Natural killer cell (primary cell): ENCODE data around the gene TYSND1. TPM values are rescaled to one million over a fixed set of nuclear protein-coding genes. Genes with fewer than 3 reads are reported as not detected.

ENCODE experiments used
- ATAC-seq, 3 donors: fragments of 150-1000 bp in 2 of 3; fragments of 200-7000 bp in 1 of 3; cut with Tn5 transposase; 1 replicate in 1 of 3; 2 replicates in 2 of 3; pipeline ENCODE4 v1.10.0; 2021; ENCODE audit warnings: mild to moderate bottlenecking in 2 of 3, moderate library complexity in 2 of 3
- DNase-seq, 2 donors: peaks; one replicate each; pipeline versions ENCODE4 v3.0.0 to v3.0.0-alpha.2; 2013 to 2021; ENCODE audit warnings: mixed read lengths in 1 of 2
- H3K27ac ChIP-seq: one replicate; pipeline ENCODE4 v1.5.1; 2013; ENCODE audit warnings: mild to moderate bottlenecking, low read length
- H3K27me3 ChIP-seq: one replicate; pipeline ENCODE4 v1.6.1; 2013; ENCODE audit warnings: low read length; ENCODE audit not compliant: control insufficient read depth, insufficient read depth
- H3K36me3 ChIP-seq: one replicate; pipeline ENCODE4 v1.6.1; 2013; ENCODE audit warnings: low read length; ENCODE audit not compliant: control insufficient read depth, insufficient read depth
- H3K4me1 ChIP-seq: one replicate; pipeline ENCODE4 v1.6.1; 2013; ENCODE audit warnings: low read length; ENCODE audit not compliant: control insufficient read depth, insufficient read depth
- H3K4me3 ChIP-seq: one replicate; pipeline ENCODE4 v1.5.1; 2013; ENCODE audit warnings: low read length
- H3K9me3 ChIP-seq: one replicate; pipeline ENCODE4 v1.6.1; 2013; ENCODE audit warnings: low read length; ENCODE audit not compliant: control insufficient read depth, insufficient read depth
- H3K27ac Mint-ChIP-seq, 2 donors: one replicate each; pipeline ENCODE4 v1.8.0; 2022; ENCODE audit warnings: mild to moderate bottlenecking in 2 of 2, mixed read lengths in 2 of 2, moderate library complexity in 1 of 2
- H3K27me3 Mint-ChIP-seq, 2 donors: one replicate each; pipeline ENCODE4 v1.8.0; 2022; ENCODE audit warnings: low read depth in 2 of 2, mixed read lengths in 2 of 2
- H3K36me3 Mint-ChIP-seq: one replicate; pipeline ENCODE4 v1.8.0; 2022; ENCODE audit warnings: mixed read lengths
- H3K4me1 Mint-ChIP-seq, 2 donors: one replicate each; pipeline ENCODE4 v1.8.0; 2022; ENCODE audit warnings: mixed read lengths in 2 of 2
- H3K4me3 Mint-ChIP-seq: one replicate; pipeline ENCODE4 v1.8.0; 2022; ENCODE audit warnings: mild to moderate bottlenecking, moderate library complexity, mixed read lengths
- H3K9me3 Mint-ChIP-seq, 2 donors: one replicate each; pipeline ENCODE4 v1.8.0; 2022; ENCODE audit warnings: mixed read lengths in 2 of 2
- CTCF ChIP-seq: fragments of 200-600 bp; IDR thresholded peaks from one replicate; pipeline ENCODE4 v1.8.0; 2022; ENCODE audit warnings: antibody characterized with exemption
- WGBS: methylation state at CpG from one replicate; pipeline ENCODE4 v1.1.7; 2013; ENCODE audit warnings: missing lambda C conversion rate; ENCODE audit not compliant: insufficient coverage; 5-methylcytosine and 5-hydroxymethylcytosine counted together
- intact Hi-C: fragments of 100-400 bp; cut with micrococcal nuclease; formaldehyde crosslinking; loops from one replicate; pipeline ENCODE4 v1.14.2; 2022
- total RNA-seq, 4 donors: library from RNA; stranded (reverse); fragments of 120-200 nt in 1 of 4; gene quantifications; one replicate each; pipeline versions ENCODE4 v1.2.3 to v1.2.4, GENCODE V29; 2013 to 2022

The TYSND1 gene
- total RNA-seq, 3 donors from 2014 or later (not counting 1 experiment from before 2014, with no cell fraction given), result 12.0 to 17.9 (median 12.4) TPM

DNA sequence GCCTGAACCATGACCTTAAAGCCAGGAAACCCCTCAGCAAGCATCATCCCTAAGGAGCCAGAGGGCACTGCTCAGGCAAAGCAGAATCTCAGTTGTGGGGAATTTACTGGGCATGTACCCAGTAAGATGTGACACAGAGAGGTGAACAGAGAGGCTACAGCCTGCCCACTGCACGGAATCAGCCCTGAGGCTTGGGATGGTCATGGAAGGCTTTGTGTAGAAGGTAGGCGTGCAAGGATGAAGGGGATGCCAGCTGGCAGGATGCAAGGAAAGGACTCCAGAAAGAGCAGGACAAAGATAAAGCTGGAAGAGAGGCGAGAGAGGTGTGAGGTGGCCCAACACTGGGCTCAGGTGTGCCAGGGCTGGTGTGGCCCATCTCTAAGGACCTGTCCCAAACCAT, 11.5 kb downstream of the TYSND1 start:
- Mint-ChIP-seq H3K27me3 (no peaks in the 10 kb centered on the region), H3K4me3 (no peak overlapping the region), H3K9me3 (no peaks in the 10 kb centered on the region), H3K36me3 (no peaks in the 10 kb centered on the region), H3K27ac (no peak overlapping the region), H3K4me1 (peaks cover 29 to 45% of the 10 kb centered on the region in 2 donors)
- H3K4me3 ChIP-seq, result no peak overlapping the region
- TF ChIP-seq CTCF, result no peak
- H3K4me1 ChIP-seq, result peaks cover 20% of the 10 kb centered on the region
- no peaks in the 10 kb centered on the region for H3K27me3 ChIP-seq
- intact Hi-C loops, result no loop called here
- DNase-seq, result no peak
- peaks cover 4% of the 10 kb centered on the region for H3K36me3 ChIP-seq
- 93% methylated on average over 3 of the region's 3 CpGs for WGBS
- ATAC-seq, result no peak
- H3K9me3 ChIP-seq, result no peaks in the 10 kb centered on the region
- H3K27ac ChIP-seq, result no peak overlapping the region

- Histone ChIP-seq H3K4me3 (peak within 1 kb of the TSS; percentile 63), H3K4me1 (peaks cover 20% of the 10 kb centered on the region), H3K27ac (no peak within 1 kb of the TSS), H3K27me3 (no peaks in the 10 kb centered on the region), H3K36me3 (no peaks in the 10 kb centered on the region), H3K9me3 (no peaks in the 10 kb centered on the region)
- H3K27ac Mint-ChIP-seq, result peak within 1 kb of the TSS; percentile 69 to 83
- TF ChIP-seq CTCF, result no peak
- WGBS, result 10% methylated on average over 80 of the region's 80 CpGs
- peaks cover 24 to 38% of the 10 kb centered on the region in 2 donors for H3K4me1 Mint-ChIP-seq
- ATAC-seq (peak; percentile 54 to 90 (median 87)), DNase-seq (peak; percentile 33 to 65)
- peak within 1 kb of the TSS; percentile 95 for H3K4me3 Mint-ChIP-seq
- H3K9me3 Mint-ChIP-seq, result no peaks in the 10 kb centered on the region
- no peaks in the 10 kb centered on the region for H3K27me3 Mint-ChIP-seq
- no peaks in the 10 kb centered on the region for H3K36me3 Mint-ChIP-seq
- intact Hi-C loops, result no loop called here
Observed at GRCh38 chr10:70132098-70133029, 14.1 kb downstream of the TYSND1 start, which contains the start of gene AIFM2. Gene AIFM2, minus strand, starts transcription at chr10:70132825. Its CDS starts 8,741 bp downstream, at chr10:70124084.

- Mint-ChIP-seq H3K27ac (peak overlapping the region in 1 of 2 donors; percentile 83), H3K4me1 (peaks cover 16 to 30% of the 10 kb centered on the region in 2 donors), H3K36me3 (no peaks in the 10 kb centered on the region), H3K4me3 (peak overlapping the region; percentile 83), H3K9me3 (no peaks in the 10 kb centered on the region), H3K27me3 (no peaks in the 10 kb centered on the region)
- ATAC-seq, result no peak
- Histone ChIP-seq H3K9me3 (no peaks in the 10 kb centered on the region), H3K36me3 (no peaks in the 10 kb centered on the region), H3K27ac (no peak overlapping the region), H3K4me1 (peaks cover 20% of the 10 kb centered on the region), H3K27me3 (no peaks in the 10 kb centered on the region), H3K4me3 (no peak overlapping the region)
- intact Hi-C loops, result no loop called here
- WGBS, result 97% methylated on average over 4 of the region's 4 CpGs
- DNase-seq, result no peak
- no peak for TF ChIP-seq CTCF
Observed at GRCh38 chr10:70131560-70131937, 15.0 kb downstream of the TYSND1 start.
